Skeletal muscle tissue (tissue), 4 donors: ENCODE data around the gene ABCB9. TPM values are rescaled to one million over a fixed set of nuclear protein-coding genes. Genes with fewer than 3 reads are reported as not detected.
"Not testable (repeated sequence)": the region's sequence is repeated elsewhere in the genome, so short reads cannot be mapped to it uniquely, and the experiment has no call there.

Source experiments
- H3K27ac ChIP-seq: one replicate; pipeline ENCODE4 v1.7.0; 2013; ENCODE audit warnings: mild to moderate bottlenecking, low read depth, low read length, inconsistent platforms
- H3K27me3 ChIP-seq, 3 donors: one replicate each; pipeline ENCODE4 v1.7.0; 2013; ENCODE audit warnings: low read length in 3 of 3; ENCODE audit not compliant: control insufficient read depth in 3 of 3, insufficient read depth in 3 of 3
- H3K36me3 ChIP-seq, 3 donors: one replicate each; pipeline ENCODE4 v1.7.0; 2013; ENCODE audit warnings: low read length in 3 of 3; ENCODE audit not compliant: control insufficient read depth in 3 of 3, insufficient read depth in 3 of 3
- H3K4me1 ChIP-seq, 3 donors: one replicate each; pipeline ENCODE4 v1.7.0; 2013; ENCODE audit warnings: low read length in 3 of 3, mild to moderate bottlenecking in 3 of 3; ENCODE audit not compliant: control insufficient read depth in 3 of 3, insufficient read depth in 3 of 3
- H3K4me3 ChIP-seq, 3 donors: one replicate each; pipeline ENCODE4 v1.7.0; 2013; ENCODE audit warnings: low read length in 3 of 3
- H3K9ac ChIP-seq, 3 donors: one replicate each; pipeline ENCODE4 v1.7.0; 2013; ENCODE audit warnings: low read length in 3 of 3, mild to moderate bottlenecking in 3 of 3, moderate library complexity in 2 of 3, low read depth in 1 of 3
- H3K9me3 ChIP-seq, 3 donors: one replicate each; pipeline ENCODE4 v1.7.0; 2013; ENCODE audit warnings: low read length in 3 of 3; ENCODE audit not compliant: control insufficient read depth in 3 of 3
- total RNA-seq: library from RNA; depleted of rRNA; stranded (reverse); fragments of >200 nt; gene quantifications from one replicate; pipeline ENCODE4 v1.2.3, GENCODE V29; 2014
- donor health status: Osteomylitis.

ABCB9 gene
- 2.6 TPM for total RNA-seq

GRCh38 chr12:122965851-122966742 lies at the start of gene ABCB9:
TSS of gene ABCB9 (minus strand) at chr12:122966463. CDS start at chr12:122960235, 6,228 bp downstream.
- H3K27me3 ChIP-seq = no peaks in the 10 kb centered on the region
- peak within 1 kb of the TSS; percentile 63 to 85 (median 68) for H3K4me3 ChIP-seq
- peak within 1 kb of the TSS; percentile 33 to 79 (median 38) for H3K9ac ChIP-seq
- H3K9me3 ChIP-seq = no peaks in the 10 kb centered on the region
- H3K4me1 ChIP-seq = peaks cover 19 to 24% (median 22%) of the 10 kb centered on the region in 3 donors
- no peaks in the 10 kb centered on the region for H3K36me3 ChIP-seq
- H3K27ac ChIP-seq = peak within 1 kb of the TSS; percentile 33

- not testable (repeated sequence) for H3K27ac ChIP-seq, H3K4me1 ChIP-seq, H3K9me3 ChIP-seq, H3K4me3 ChIP-seq, H3K9ac ChIP-seq, H3K27me3 ChIP-seq
- peaks cover 3 to 18% (median 6%) of the 10 kb centered on the region in 3 donors for H3K36me3 ChIP-seq
Measured at GRCh38 chr12:123014473-123014872, 48.2 kb upstream of the ABCB9 start.

- Histone ChIP-seq H3K4me1 (no peaks in the 10 kb centered on the region), H3K9me3 (no peaks in the 10 kb centered on the region), H3K9ac (no peak overlapping the region), H3K4me3 (no peak overlapping the region), H3K27me3 (no peaks in the 10 kb centered on the region), H3K27ac (no peak overlapping the region), H3K36me3 (peaks cover 13 to 22% (median 16%) of the 10 kb centered on the region in 3 donors)
Measured at GRCh38 chr12:123013185-123014095, 47.2 kb upstream of the ABCB9 start.

GRCh38 chr12:123011701-123012100 lies 45.4 kb upstream of the ABCB9 start:
- Histone ChIP-seq H3K9ac (no peak overlapping the region), H3K36me3 (peaks cover 14 to 29% (median 21%) of the 10 kb centered on the region in 3 donors), H3K27me3 (no peaks in the 10 kb centered on the region), H3K4me1 (no peaks in the 10 kb centered on the region), H3K9me3 (no peaks in the 10 kb centered on the region), H3K4me3 (no peak overlapping the region), H3K27ac (no peak overlapping the region)

GRCh38 chr12:123010681-123011080 lies 44.4 kb upstream of the ABCB9 start:
- H3K4me1 ChIP-seq = no peaks in the 10 kb centered on the region
- H3K9ac ChIP-seq = no peak overlapping the region
- H3K36me3 ChIP-seq = peaks cover 14 to 29% (median 21%) of the 10 kb centered on the region in 3 donors
- no peaks in the 10 kb centered on the region for H3K27me3 ChIP-seq
- H3K27ac ChIP-seq = no peak overlapping the region
- H3K9me3 ChIP-seq = no peaks in the 10 kb centered on the region
- H3K4me3 ChIP-seq = no peak overlapping the region

GRCh38 chr12:123010110-123010509 lies 43.8 kb upstream of the ABCB9 start:
- peaks cover 17 to 31% (median 24%) of the 10 kb centered on the region in 3 donors for H3K36me3 ChIP-seq
- H3K27me3 ChIP-seq = no peaks in the 10 kb centered on the region
- no peak overlapping the region for H3K4me3 ChIP-seq
- no peak overlapping the region for H3K9ac ChIP-seq
- H3K27ac ChIP-seq = no peak overlapping the region
- no peaks in the 10 kb centered on the region for H3K4me1 ChIP-seq
- no peaks in the 10 kb centered on the region for H3K9me3 ChIP-seq

GRCh38 chr12:123006977-123007376 lies 40.7 kb upstream of the ABCB9 start:
- Histone ChIP-seq H3K9me3 (no peaks in the 10 kb centered on the region), H3K27me3 (no peaks in the 10 kb centered on the region), H3K4me3 (no peak overlapping the region), H3K4me1 (no peaks in the 10 kb centered on the region), H3K9ac (no peak overlapping the region), H3K36me3 (peaks cover 24 to 34% (median 26%) of the 10 kb centered on the region in 3 donors), H3K27ac (no peak overlapping the region)

- Histone ChIP-seq H3K4me1 (peaks cover 0 to 5% (median 0%) of the 10 kb centered on the region in 3 donors), H3K36me3 (peaks cover 24 to 34% (median 26%) of the 10 kb centered on the region in 3 donors), H3K27ac (no peak overlapping the region), H3K27me3 (no peaks in the 10 kb centered on the region), H3K4me3 (no peak overlapping the region), H3K9me3 (no peaks in the 10 kb centered on the region), H3K9ac (no peak overlapping the region)
Measured at GRCh38 chr12:123005081-123005626, 38.9 kb upstream of the ABCB9 start.

GRCh38 chr12:123004287-123004686 lies 38.0 kb upstream of the ABCB9 start:
- Histone ChIP-seq H3K27ac (no peak overlapping the region), H3K9me3 (no peaks in the 10 kb centered on the region), H3K9ac (no peak overlapping the region), H3K27me3 (no peaks in the 10 kb centered on the region), H3K4me3 (no peak overlapping the region), H3K4me1 (peaks cover 7 to 14% (median 9%) of the 10 kb centered on the region in 3 donors), H3K36me3 (peaks cover 20 to 32% (median 21%) of the 10 kb centered on the region in 3 donors)
